Middle frontal gyrus (tissue), 1 donor: Measurements from ENCODE around the gene SYNPO.

Source experiments
- DNase-seq: peaks from one replicate; pipeline ENCODE4 v3.0.0-alpha.2; 2015; ENCODE audit warnings: low spot score; ENCODE audit errors: extremely low spot score

Gene SYNPO

GRCh38 chr5:150656191-150657132 is 16.0 kb downstream of the SYNPO start:
- DNase-seq: peak; percentile 39

- DNase-seq: no peak
Observed at GRCh38 chr5:150658121-150658520, 17.7 kb downstream of the SYNPO start.

GRCh38 chr5:150658699-150659265 is 18.3 kb downstream of the SYNPO start:
- no peak for DNase-seq

GRCh38 chr5:150659360-150660107 is 19.1 kb downstream of the SYNPO start:
- DNase-seq: no peak

GRCh38 chr5:150660108-150660831 is 19.8 kb downstream of the SYNPO start:
- no peak for DNase-seq

GRCh38 chr5:150661086-150661485 is 20.6 kb downstream of the SYNPO start, which contains the start of gene MYOZ3:
Gene MYOZ3 (plus strand): TSS chr5:150661251. CDS start chr5:150662942, 1,691 bp downstream.
- no peak for DNase-seq

- no peak for DNase-seq
Observed at GRCh38 chr5:150661821-150662596, 21.5 kb downstream of the SYNPO start.

GRCh38 chr5:150662731-150663516 is 22.5 kb downstream of the SYNPO start:
- DNase-seq: no peak

- DNase-seq: no peak
Observed at GRCh38 chr5:150663936-150664335, 23.5 kb downstream of the SYNPO start.

GRCh38 chr5:150665044-150665443 is 24.6 kb downstream of the SYNPO start:
- DNase-seq: no peak

- DNase-seq: no peak
Observed at GRCh38 chr5:150670275-150670947, 30.0 kb downstream of the SYNPO start.

GRCh38 chr5:150670948-150671310 is 30.5 kb downstream of the SYNPO start:
- DNase-seq: no peak

- DNase-seq: no peak
Observed at GRCh38 chr5:150671509-150672236, 31.2 kb downstream of the SYNPO start.

GRCh38 chr5:150672237-150672883 is 31.9 kb downstream of the SYNPO start:
- DNase-seq: peak; percentile 11

- no peak for DNase-seq
Observed at GRCh38 chr5:150672884-150673275, 32.4 kb downstream of the SYNPO start.

GRCh38 chr5:150674341-150674821 is 33.9 kb downstream of the SYNPO start:
- no peak for DNase-seq

- no peak for DNase-seq
Observed at GRCh38 chr5:150675069-150675468, 34.6 kb downstream of the SYNPO start.

GRCh38 chr5:150676578-150676977 is 36.1 kb downstream of the SYNPO start:
- no peak for DNase-seq
